ENCODE results near the gene OR9Q1. TPM values are rescaled to one million over a fixed set of nuclear protein-coding genes. Genes with fewer than 3 reads are reported as not detected.
"Not testable (repeated sequence)": the region's sequence is repeated elsewhere in the genome, so short reads cannot be mapped to it uniquely, and the experiment has no call there.

The OR9Q1 gene
- total and polyA plus RNA-seq, 2 of the 8 experiments (the other 6 are each of a cell fraction or from before 2014, with no cell fraction given) = not detected

GRCh38 chr11:58212420-58212819 is 188.7 kb downstream of the OR9Q1 start, which contains the start of gene OR1S1:
Gene OR1S1, plus strand, starts transcription at chr11:58212720.
- POLR2A ChIA-PET (ENCODE audit: partially characterized antibody); H2BK20ac ChIP-seq (ENCODE audit: low read length); H4K91ac ChIP-seq (replicated peaks; ENCODE audit: insufficient read length, low read length); H3K27ac ChIP-seq (ENCODE audit: low read depth, low read length); H3K14ac ChIP-seq (ENCODE audit: insufficient read length); H3K4me1 ChIP-seq (replicated peaks in 1 of 4; ENCODE audit: control insufficient read depth in 3 of 4, insufficient read depth in 4 of 4, low read length in 3 of 4); H2AFZ ChIP-seq (ENCODE audit: low read length); H4K20me1 ChIP-seq (replicated peaks in 1 of 2; ENCODE audit: control insufficient read depth in 1 of 2, insufficient read depth in 2 of 2, low read length in 2 of 2); H2BK12ac ChIP-seq (ENCODE audit: low read depth, low read length); H3K4me3 ChIP-seq (ENCODE audit: extremely low read depth in 1 of 4, insufficient read depth in 2 of 4, low read depth in 3 of 4, low read length in 4 of 4); H3K23me2 ChIP-seq (ENCODE audit: low read depth, low read length); H4K5ac ChIP-seq (ENCODE audit: insufficient read length, low read depth, low read length); H3K27me3 ChIP-seq (replicated peaks in 1 of 4; ENCODE audit: control insufficient read depth in 3 of 4, extremely low read depth in 1 of 4, insufficient read depth in 3 of 4, low read length in 3 of 4); H2BK15ac ChIP-seq (ENCODE audit: low read length); FAIRE-seq; H2BK120ac ChIP-seq (replicated peaks; ENCODE audit: low read depth, low read length); H3K79me2 ChIP-seq (ENCODE audit: control insufficient read depth in 1 of 2, insufficient read depth in 2 of 2, low read length in 2 of 2); H3K4me2 ChIP-seq (ENCODE audit: insufficient read depth in 1 of 2, low read depth in 2 of 2, low read length in 2 of 2); H3K56ac ChIP-seq (replicated peaks; ENCODE audit: insufficient read length, low read depth, low read length); H3K9ac ChIP-seq (replicated peaks in 1 of 4; ENCODE audit: extremely low read depth in 1 of 4, low read depth in 3 of 4, low read length in 3 of 4); H3K79me1 ChIP-seq (ENCODE audit: low read depth, low read length); H3K4ac ChIP-seq (replicated peaks; ENCODE audit: insufficient read length, low read depth, low read length); H3K23ac ChIP-seq (ENCODE audit: insufficient read length); H2AK5ac ChIP-seq (ENCODE audit: low read depth, low read length); H3K36me3 ChIP-seq (ENCODE audit: control insufficient read depth in 2 of 4, insufficient read depth in 4 of 4, low read length in 3 of 4); H3K18ac ChIP-seq (ENCODE audit: extremely low read depth, low read length); DNase-seq (ENCODE audit: low read depth in 1 of 2, low spot score in 2 of 2); H2BK5ac ChIP-seq (ENCODE audit: low read depth, low read length); H4K8ac ChIP-seq (ENCODE audit: extremely low read depth, insufficient read depth, low read length); CTCF ChIA-PET (ENCODE audit: partially characterized antibody): not testable (repeated sequence)
- H3K9me3 ChIP-seq (ENCODE audit: insufficient read depth in 2 of 2, low read depth in 1 of 2, low read length in 1 of 2) = peaks cover 0 to 19% of the 10 kb centered on the region in 2 experiments; a peak in 1 of 4 replicates
- 90% methylated on average over 1 of the region's 2 CpGs; no CpG with 5 or more reads in 1 of the 2 experiments for WGBS, 2 experiments (ENCODE audit: extremely low coverage in 1 of 2, insufficient coverage in 1 of 2, insufficient read length in 1 of 2, insufficient replicate concordance in 2 of 2, low coverage in 1 of 2, low lambda C conversion rate in 2 of 2, missing lambda C conversion rate in 1 of 2)
